HG03025 (cell line): Measurements from ENCODE around the gene AHRR.

ENCODE experiments used
- ATAC-seq: cut with Tn5 transposase; IDR thresholded peaks from one replicate; pipeline ENCODE4 v1.9.1; 2021; ENCODE audit warnings: mild to moderate bottlenecking, moderate library complexity; ENCODE audit not compliant: unreplicated experiment, low FRiP score

AHRR gene

GRCh38 chr5:318931-319601, 2.4 kb upstream of the AHRR start:
- ATAC-seq: no peak

GRCh38 chr5:320524-321229, 837 bp upstream of the AHRR start:
- no peak for ATAC-seq

GRCh38 chr5:321726-322251, 275 bp downstream of the AHRR start:
- peak; percentile 6 for ATAC-seq

- peak; percentile 2 for ATAC-seq
Observed at GRCh38 chr5:322281-322941, 897 bp downstream of the AHRR start.

- no peak for ATAC-seq
Observed at GRCh38 chr5:322942-323879, 1.7 kb downstream of the AHRR start.

- ATAC-seq: no peak
Observed at GRCh38 chr5:324736-325612, 3.5 kb downstream of the AHRR start.

- ATAC-seq: no peak
Observed at GRCh38 chr5:326109-326508, 4.6 kb downstream of the AHRR start.

GRCh38 chr5:329121-329735, 7.7 kb downstream of the AHRR start:
- no peak for ATAC-seq

GRCh38 chr5:329768-330167, 8.3 kb downstream of the AHRR start:
- ATAC-seq: no peak

- ATAC-seq: no peak
Observed at GRCh38 chr5:332843-333242, 11.3 kb downstream of the AHRR start.

GRCh38 chr5:333945-334344, 12.4 kb downstream of the AHRR start:
- no peak for ATAC-seq

- no peak for ATAC-seq
Observed at GRCh38 chr5:334903-335739, 13.6 kb downstream of the AHRR start.

GRCh38 chr5:335740-336038, 14.2 kb downstream of the AHRR start:
- ATAC-seq: no peak

GRCh38 chr5:337563-338130, 16.1 kb downstream of the AHRR start:
- ATAC-seq: no peak

GRCh38 chr5:342501-343460, 21.3 kb downstream of the AHRR start:
- no peak for ATAC-seq

GRCh38 chr5:343461-344401, 22.2 kb downstream of the AHRR start:
- ATAC-seq: no peak
